ENCODE results near the gene TNFRSF1B. TPM values are rescaled to one million over a fixed set of nuclear protein-coding genes. Genes with fewer than 3 reads are reported as not detected.

TNFRSF1B gene
- total and polyA plus RNA-seq, 2 of the 8 experiments (the other 6 are each of a cell fraction or from before 2014, with no cell fraction given): 1.7 to 2.9 TPM

GRCh38 chr1:12142141-12142823 is 24.5 kb upstream of the TNFRSF1B start:
- CTCF ChIA-PET (ENCODE audit: partially characterized antibody): interaction anchor here (0.5 to 6.8 kb wide), 8 partner anchors 14 to 204 kb away, joined by 3 to 66 read pairs (median 4); no protein-coding TSS in a partner anchor
- no peak for DNase-seq (ENCODE audit: low read depth in 1 of 2, low spot score in 2 of 2)
- TF ChIP-seq ASH2L (IDR thresholded peaks at IDR 0.05; ENCODE audit: low read length): no peak
- TF ChIP-seq POU5F1 (IDR thresholded peaks at IDR 0.05; ENCODE audit: low read depth, low read length): no peak
- TF ChIP-seq YY1 (IDR thresholded peaks at IDR 0.05; ENCODE audit: low read depth, low read length): no peak
- TF ChIP-seq GTF2F1 (IDR thresholded peaks at IDR 0.05; ENCODE audit: borderline replicate concordance, low read depth, low read length): no peak
- no peak for TF ChIP-seq CBX5 (IDR thresholded peaks at IDR 0.05; ENCODE audit: low read depth, low read length)
- TF ChIP-seq TAF7 (optimal IDR thresholded peaks at IDR 0.05; ENCODE audit: borderline replicate concordance, low read depth, low read length): no peak
- TF ChIP-seq POLR2AphosphoS5 (IDR thresholded peaks at IDR 0.05; ENCODE audit: low read depth, low read length): no peak
- no peak for TF ChIP-seq CHD2 (IDR thresholded peaks at IDR 0.05; ENCODE audit: low read length)
- no peak for TF ChIP-seq POLR2A (IDR thresholded peaks at IDR 0.05; ENCODE audit: control extremely low read depth in 1 of 2, low read depth in 2 of 2, low read length in 2 of 2)
- no peak for TF ChIP-seq SIRT6 (IDR thresholded peaks at IDR 0.05; ENCODE audit: low read length)
- no peak for TF ChIP-seq HDAC6 (IDR thresholded peaks at IDR 0.05; ENCODE audit: low read depth, low read length)
- no peak for TF ChIP-seq MAFK (IDR thresholded peaks at IDR 0.05; ENCODE audit: low read depth, low read length)
- no peak for TF ChIP-seq TBP (IDR thresholded peaks at IDR 0.05; ENCODE audit: low read depth, low read length)
- no peak for TF ChIP-seq SRF (IDR thresholded peaks at IDR 0.05; ENCODE audit: low read depth, low read length)

More at GRCh38 chr1:12142141-12142823, 24.5 kb upstream of the TNFRSF1B start:
- H3K27me3 ChIP-seq (replicated peaks in 1 of 4; ENCODE audit: control insufficient read depth in 3 of 4, extremely low read depth in 1 of 4, insufficient read depth in 3 of 4, low read length in 3 of 4): no peaks in the 10 kb centered on the region
- H4K20me1 ChIP-seq (replicated peaks in 1 of 2; ENCODE audit: control insufficient read depth in 1 of 2, insufficient read depth in 2 of 2, low read length in 2 of 2): peaks cover 0 to 4% of the 10 kb centered on the region in 2 experiments
- no peak for FAIRE-seq
- no peak overlapping the region for H2BK20ac ChIP-seq (ENCODE audit: low read length)
- H3K79me2 ChIP-seq (ENCODE audit: control insufficient read depth in 1 of 2, insufficient read depth in 2 of 2, low read length in 2 of 2): no peaks in the 10 kb centered on the region
- H3K4me1 ChIP-seq (replicated peaks in 1 of 4; ENCODE audit: control insufficient read depth in 3 of 4, insufficient read depth in 4 of 4, low read length in 3 of 4): peaks cover 0 to 5% (median 3%) of the 10 kb centered on the region in 4 experiments; a peak in 4 of 7 replicates
- H4K8ac ChIP-seq (ENCODE audit: extremely low read depth, insufficient read depth, low read length): no peak overlapping the region
- no peak overlapping the region for H2BK15ac ChIP-seq (ENCODE audit: low read length)
- no peak overlapping the region for H3K4me2 ChIP-seq (ENCODE audit: insufficient read depth in 1 of 2, low read depth in 2 of 2, low read length in 2 of 2)
- 86% methylated on average over 17 of the region's 18 CpGs; no CpG with 5 or more reads in 1 of the 2 experiments for WGBS, 2 experiments (ENCODE audit: extremely low coverage in 1 of 2, insufficient coverage in 1 of 2, insufficient read length in 1 of 2, insufficient replicate concordance in 2 of 2, low coverage in 1 of 2, low lambda C conversion rate in 2 of 2, missing lambda C conversion rate in 1 of 2)
- no peak overlapping the region for H3K4me3 ChIP-seq (ENCODE audit: extremely low read depth in 1 of 4, insufficient read depth in 2 of 4, low read depth in 3 of 4, low read length in 4 of 4)
- POLR2A ChIA-PET (ENCODE audit: partially characterized antibody): interaction anchor here (1.6 kb wide), 1 partner anchor 18 kb away, joined by 8 read pairs; no protein-coding TSS in a partner anchor
- no peak overlapping the region for H3K9ac ChIP-seq (replicated peaks in 1 of 4; ENCODE audit: extremely low read depth in 1 of 4, low read depth in 3 of 4, low read length in 3 of 4)
- no peak overlapping the region for H2BK120ac ChIP-seq (replicated peaks; ENCODE audit: low read depth, low read length)
- H3K36me3 ChIP-seq (ENCODE audit: control insufficient read depth in 2 of 4, insufficient read depth in 4 of 4, low read length in 3 of 4): peaks cover 0 to 4% (median 0%) of the 10 kb centered on the region in 4 experiments; a peak in 2 of 8 replicates
- no peak overlapping the region for H3K18ac ChIP-seq (ENCODE audit: extremely low read depth, low read length)
- no peak overlapping the region for H3K14ac ChIP-seq (ENCODE audit: insufficient read length)
- no peak overlapping the region for H2BK12ac ChIP-seq (ENCODE audit: low read depth, low read length)
- no peak overlapping the region for H2AFZ ChIP-seq (ENCODE audit: low read length)
- H3K23ac ChIP-seq (ENCODE audit: insufficient read length): no peak overlapping the region
- no peak overlapping the region for H4K91ac ChIP-seq (replicated peaks; ENCODE audit: insufficient read length, low read length)
- no peak overlapping the region for H4K5ac ChIP-seq (ENCODE audit: insufficient read length, low read depth, low read length)
- H3K9me3 ChIP-seq (ENCODE audit: insufficient read depth in 2 of 2, low read depth in 1 of 2, low read length in 1 of 2): no peaks in the 10 kb centered on the region
- H3K23me2 ChIP-seq (ENCODE audit: low read depth, low read length): no peaks in the 10 kb centered on the region
- H2BK5ac ChIP-seq (ENCODE audit: low read depth, low read length): no peak overlapping the region
- H3K56ac ChIP-seq (replicated peaks; ENCODE audit: insufficient read length, low read depth, low read length): no peak overlapping the region
- H3K79me1 ChIP-seq (ENCODE audit: low read depth, low read length): no peaks in the 10 kb centered on the region
- no peak overlapping the region for H2AK5ac ChIP-seq (ENCODE audit: low read depth, low read length)
- H3K27ac ChIP-seq (ENCODE audit: low read depth, low read length): no peak overlapping the region
- no peak overlapping the region for H3K4ac ChIP-seq (replicated peaks; ENCODE audit: insufficient read length, low read depth, low read length)

Measured in H1 (cell line).